Neural progenitor cell (in vitro differentiated cells): ENCODE measurements around the gene OR5A2. TPM values are rescaled to one million over a fixed set of nuclear protein-coding genes. Genes with fewer than 3 reads are reported as not detected.
"Not testable (repeated sequence)": the region's sequence is repeated elsewhere in the genome, so short reads cannot be mapped to it uniquely, and the experiment has no call there.

Experiments used
- DNase-seq: peaks from one replicate; pipeline ENCODE4 v3.0.0-alpha.2; 2016; ENCODE audit warnings: low spot score
- H2AFZ ChIP-seq: fragments of 200-600 bp; sonication (generic); replicated peaks from 2 replicates; pipeline ENCODE4 v1.6.1; 2016; ENCODE audit warnings: antibody characterized with exemption
- H3F3A ChIP-seq: fragments of 200-600 bp; sonication (generic); 2 replicates; pipeline ENCODE4 v1.6.1; 2016; ENCODE audit warnings: antibody characterized with exemption, low read depth
- H3K27ac ChIP-seq: fragments of 200-600 bp; sonication (generic); 2 replicates; pipeline ENCODE4 v1.5.1; 2016; ENCODE audit warnings: mild to moderate bottlenecking
- H3K27me3 ChIP-seq: fragments of 200-600 bp; sonication (generic); 2 replicates; pipeline ENCODE4 v1.6.1; 2016; ENCODE audit warnings: mild to moderate bottlenecking, moderate library complexity
- H3K36me3 ChIP-seq: fragments of 200-600 bp; sonication (generic); 2 replicates; pipeline ENCODE4 v1.5.1; 2016
- H3K4me1 ChIP-seq: fragments of 200-600 bp; sonication (generic); 2 replicates; pipeline ENCODE4 v1.6.1; 2016; ENCODE audit warnings: mixed run types
- H3K4me2 ChIP-seq: fragments of 200-600 bp; sonication (generic); 2 replicates; pipeline ENCODE4 v1.6.1; 2016
- H3K4me3 ChIP-seq: fragments of 200-600 bp; sonication (generic); 2 replicates; pipeline ENCODE4 v1.5.1; 2016
- H3K79me2 ChIP-seq: fragments of 200-600 bp; sonication (generic); 2 replicates; pipeline ENCODE4 v1.6.1; 2016; ENCODE audit warnings: low read depth
- H3K9ac ChIP-seq: fragments of 200-600 bp; sonication (generic); 2 replicates; pipeline ENCODE4 v1.6.1; 2016
- H3K9me3 ChIP-seq: fragments of 200-600 bp; sonication (generic); 2 replicates; pipeline ENCODE4 v1.5.1; 2016; ENCODE audit warnings: low read depth
- H4K20me1 ChIP-seq: fragments of 200-600 bp; sonication (generic); 2 replicates; pipeline ENCODE4 v1.6.1; 2016; ENCODE audit warnings: low read depth
- H3K27ac Mint-ChIP-seq: 3 replicates; pipeline ENCODE4 v1.8.0; 2021; ENCODE audit warnings: mixed read lengths
- H3K27me3 Mint-ChIP-seq: 2 replicates; pipeline ENCODE4 v1.8.0; 2022; ENCODE audit warnings: low read depth, mild to moderate bottlenecking, inconsistent platforms, moderate library complexity, mixed read lengths; ENCODE audit not compliant: insufficient read depth
- H3K36me3 Mint-ChIP-seq: 3 replicates; pipeline ENCODE4 v1.8.0; 2021; ENCODE audit warnings: mixed read lengths
- H3K4me1 Mint-ChIP-seq: 3 replicates; pipeline ENCODE4 v1.8.0; 2021; ENCODE audit warnings: mixed read lengths
- H3K4me3 Mint-ChIP-seq: 3 replicates; pipeline ENCODE4 v1.8.0; 2021; ENCODE audit warnings: mild to moderate bottlenecking, moderate library complexity, mixed read lengths
- H3K9me3 Mint-ChIP-seq: 3 replicates; pipeline ENCODE4 v1.8.0; 2020; ENCODE audit warnings: mixed read lengths
- EZH2 ChIP-seq: fragments of 200-600 bp; sonication (generic); IDR thresholded peaks from 2 replicates; pipeline ENCODE4 v1.6.1; 2017; ENCODE audit warnings: antibody characterized with exemption, mild to moderate bottlenecking, moderate library complexity
- EZH2phosphoT487 ChIP-seq: fragments of 200-600 bp; sonication (generic); IDR thresholded peaks from 2 replicates; pipeline ENCODE4 v1.6.1; 2017; ENCODE audit warnings: antibody characterized with exemption
- total RNA-seq: library from RNA; depleted of rRNA; stranded (reverse); fragments of >200 nt; gene quantifications from 2 replicates; pipeline ENCODE4 v1.2.3, GENCODE V29; 2015; ENCODE audit warnings: low replicate concordance
- TF ChIP-seq, protein P1 (sequence below): fragments of 200-600 bp; sonication (generic); IDR thresholded peaks from 2 replicates; pipeline ENCODE4 v1.5.1; 2017; ENCODE audit warnings: antibody characterized with exemption, mild to moderate bottlenecking

OR5A2 gene
- total RNA-seq, 1 donor from 2014 or later: not detected

GRCh38 chr11:59448484-59448883, 22.3 kb upstream of the OR5A2 start:
- Mint-ChIP-seq H3K4me1 (no peaks in the 10 kb centered on the region), H3K36me3 (no peaks in the 10 kb centered on the region), H3K27me3 (peaks cover 2% of the 10 kb centered on the region), H3K9me3 (peaks cover 15% of the 10 kb centered on the region), H3K27ac (no peak overlapping the region), H3K4me3 (no peak overlapping the region)
- H4K20me1 ChIP-seq: no peaks in the 10 kb centered on the region
- no peaks in the 10 kb centered on the region for H3K36me3 ChIP-seq
- no peak overlapping the region for H3K9ac ChIP-seq
- TF ChIP-seq EZH2phosphoT487 (no peak), EZH2 (no peak)
- TF ChIP-seq, protein P1, sequence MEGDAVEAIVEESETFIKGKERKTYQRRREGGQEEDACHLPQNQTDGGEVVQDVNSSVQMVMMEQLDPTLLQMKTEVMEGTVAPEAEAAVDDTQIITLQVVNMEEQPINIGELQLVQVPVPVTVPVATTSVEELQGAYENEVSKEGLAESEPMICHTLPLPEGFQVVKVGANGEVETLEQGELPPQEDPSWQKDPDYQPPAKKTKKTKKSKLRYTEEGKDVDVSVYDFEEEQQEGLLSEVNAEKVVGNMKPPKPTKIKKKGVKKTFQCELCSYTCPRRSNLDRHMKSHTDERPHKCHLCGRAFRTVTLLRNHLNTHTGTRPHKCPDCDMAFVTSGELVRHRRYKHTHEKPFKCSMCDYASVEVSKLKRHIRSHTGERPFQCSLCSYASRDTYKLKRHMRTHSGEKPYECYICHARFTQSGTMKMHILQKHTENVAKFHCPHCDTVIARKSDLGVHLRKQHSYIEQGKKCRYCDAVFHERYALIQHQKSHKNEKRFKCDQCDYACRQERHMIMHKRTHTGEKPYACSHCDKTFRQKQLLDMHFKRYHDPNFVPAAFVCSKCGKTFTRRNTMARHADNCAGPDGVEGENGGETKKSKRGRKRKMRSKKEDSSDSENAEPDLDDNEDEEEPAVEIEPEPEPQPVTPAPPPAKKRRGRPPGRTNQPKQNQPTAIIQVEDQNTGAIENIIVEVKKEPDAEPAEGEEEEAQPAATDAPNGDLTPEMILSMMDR: no peak
- no peak overlapping the region for H3K4me3 ChIP-seq
- H3K27me3 ChIP-seq: no peaks in the 10 kb centered on the region
- H2AFZ ChIP-seq: no peak overlapping the region
- no peak for DNase-seq
- H3F3A ChIP-seq: no peaks in the 10 kb centered on the region
- no peaks in the 10 kb centered on the region for H3K4me1 ChIP-seq
- no peak overlapping the region for H3K27ac ChIP-seq
- H3K9me3 ChIP-seq: peaks cover 7% of the 10 kb centered on the region
- no peaks in the 10 kb centered on the region for H3K79me2 ChIP-seq
- no peak overlapping the region for H3K4me2 ChIP-seq

DNA sequence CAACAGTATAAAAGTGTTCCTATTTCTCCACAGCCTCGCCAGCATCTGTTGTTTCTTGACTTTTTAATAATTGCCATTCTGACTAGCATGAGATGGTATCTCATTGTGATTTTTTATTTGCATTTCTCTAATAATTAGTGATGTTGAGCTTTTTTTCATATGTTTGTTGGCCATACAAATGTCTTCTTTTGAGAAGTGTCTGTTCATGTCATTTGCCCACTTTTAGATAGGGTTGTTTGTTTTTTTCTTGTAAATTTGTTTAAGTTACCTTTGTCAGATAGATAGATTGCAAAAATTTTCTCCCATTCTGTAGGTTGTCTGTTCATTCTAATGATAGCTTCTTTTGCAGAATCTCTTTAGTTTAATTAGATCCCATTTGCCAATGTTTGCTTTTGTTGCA, 19.4 kb upstream of the OR5A2 start:
- H3K36me3 ChIP-seq, H4K20me1 ChIP-seq, H3K9ac ChIP-seq, H3K9me3 ChIP-seq, H3K27ac ChIP-seq, H3K4me3 ChIP-seq, H3F3A ChIP-seq, H3K4me2 ChIP-seq, H3K4me1 Mint-ChIP-seq, H3K27me3 Mint-ChIP-seq, H3K36me3 Mint-ChIP-seq, H3K4me1 ChIP-seq, DNase-seq, H3K79me2 ChIP-seq, H2AFZ ChIP-seq, H3K4me3 Mint-ChIP-seq, H3K27ac Mint-ChIP-seq, H3K27me3 ChIP-seq: not testable (repeated sequence)
- H3K9me3 Mint-ChIP-seq: peaks cover 15% of the 10 kb centered on the region

GRCh38 chr11:59437770-59438169, 11.6 kb upstream of the OR5A2 start:
- Histone ChIP-seq H3K79me2 (no peaks in the 10 kb centered on the region), H3K36me3 (no peaks in the 10 kb centered on the region), H3K9me3 (no peaks in the 10 kb centered on the region), H3K4me2 (peak overlapping the region; percentile 24), H3K27ac (no peak overlapping the region), H3F3A (no peaks in the 10 kb centered on the region), H4K20me1 (no peaks in the 10 kb centered on the region), H3K4me1 (peaks cover 8% of the 10 kb centered on the region), H3K27me3 (no peaks in the 10 kb centered on the region), H2AFZ (peak overlapping the region; percentile 50), H3K9ac (no peak overlapping the region), H3K4me3 (no peak overlapping the region)
- no peaks in the 10 kb centered on the region for H3K36me3 Mint-ChIP-seq
- TF ChIP-seq, protein P1: no peak
- no peak for TF ChIP-seq EZH2
- no peak for TF ChIP-seq EZH2phosphoT487
- peak; percentile 42 for DNase-seq
- H3K4me3 Mint-ChIP-seq: no peak overlapping the region
- H3K9me3 Mint-ChIP-seq: no peaks in the 10 kb centered on the region
- peaks cover 7% of the 10 kb centered on the region for H3K4me1 Mint-ChIP-seq
- no peaks in the 10 kb centered on the region for H3K27me3 Mint-ChIP-seq
- no peak overlapping the region for H3K27ac Mint-ChIP-seq

- Histone ChIP-seq H3K9ac (no peak within 1 kb of the TSS), H3K4me3 (no peak within 1 kb of the TSS), H3K27me3 (no peaks in the 10 kb centered on the region), H4K20me1 (no peaks in the 10 kb centered on the region), H3K79me2 (no peaks in the 10 kb centered on the region), H3K4me1 (peaks cover 8% of the 10 kb centered on the region), H2AFZ (peak within 1 kb of the TSS; percentile 26), H3K4me2 (peak within 1 kb of the TSS; percentile 24), H3K9me3 (no peaks in the 10 kb centered on the region), H3K27ac (no peak within 1 kb of the TSS), H3K36me3 (no peaks in the 10 kb centered on the region), H3F3A (no peaks in the 10 kb centered on the region)
- no peaks in the 10 kb centered on the region for H3K36me3 Mint-ChIP-seq
- H3K27ac Mint-ChIP-seq: no peak within 1 kb of the TSS
- H3K9me3 Mint-ChIP-seq: no peaks in the 10 kb centered on the region
- no peak for TF ChIP-seq EZH2phosphoT487
- no peak within 1 kb of the TSS for H3K4me3 Mint-ChIP-seq
- no peak for DNase-seq
- no peaks in the 10 kb centered on the region for H3K27me3 Mint-ChIP-seq
- H3K4me1 Mint-ChIP-seq: peaks cover 7% of the 10 kb centered on the region
These were observed 10.0 kb upstream of the OR5A2 start, which contains the start of gene OR5A1 for GRCh38 chr11:59436169-59436568. Gene OR5A1, plus strand, starts transcription at chr11:59436469. Its CDS starts 6,700 bp downstream, at chr11:59443169.
